ENCODE data around the gene RAB40C. TPM values are rescaled to one million over a fixed set of nuclear protein-coding genes. Genes with fewer than 3 reads are reported as not detected.

RAB40C gene
- total and polyA plus RNA-seq, 9 of the 15 experiments (the other 6 are each of a cell fraction or from before 2014, with no cell fraction given) = 0.17 to 23.4 (median 8.7) TPM

- CTCF ChIA-PET (ENCODE audit: low intra/inter-chr PET ratio) = no interaction called here
- Histone ChIP-seq H3K9me1 (ENCODE audit: control insufficient read depth, insufficient read depth, low read length) (no peaks in the 10 kb centered on the region), H3K9me3 (replicated peaks; ENCODE audit: control insufficient read depth, insufficient read depth, low read depth, low read length) (no peaks in the 10 kb centered on the region), H3K4me2 (ENCODE audit: insufficient read depth, low read length) (no peak overlapping the region), H3K4me3 (no peak overlapping the region), H2AFZ (ENCODE audit: low read depth, low read length) (no peak overlapping the region), H3K4me1 (replicated peaks in 1 of 2; ENCODE audit: control insufficient read depth in 2 of 2, insufficient read depth in 2 of 2, low read length in 2 of 2) (peaks cover 24 to 92% of the 10 kb centered on the region in 2 experiments), H3K36me3 (ENCODE audit: control insufficient read depth, insufficient read depth, low read length) (peaks cover 39% of the 10 kb centered on the region; the same call in 2 of the 3 replicates), H3K79me2 (ENCODE audit: control insufficient read depth, insufficient read depth, low read length) (0 out of 3 replicates have a peak, but pooled peaks cover 6% of the 10 kb centered on the region), H3K9ac (ENCODE audit: insufficient read depth in 1 of 2, low read depth in 2 of 2, low read length in 2 of 2) (peak overlapping the region in 1 of 2 experiments; percentile 84; a peak in 2 of 4 replicates), H4K20me1 (replicated peaks; ENCODE audit: control insufficient read depth, insufficient read depth, low read length) (no peaks in the 10 kb centered on the region), H3K27ac (ENCODE audit: extremely low read depth, low read depth, low read length) (peak overlapping the region; percentile 64; the same call in 2 of the 3 replicates), H3K27me3 (ENCODE audit: control insufficient read depth in 2 of 2, insufficient read depth in 2 of 2, low read length in 2 of 2) (no peaks in the 10 kb centered on the region)
- POLR2A ChIA-PET = interaction anchor here (0.9 kb wide), 1 partner anchor 40 kb away, joined by 4 read pairs; no protein-coding TSS in a partner anchor
- FAIRE-seq (no peak), ATAC-seq (no peak), DNase-seq (ENCODE audit: extremely low read depth in 1 of 4, low spot score in 3 of 4) (no peak)
- intact Hi-C loops (cut with micrococcal nuclease) (no loop called here), in situ Hi-C loops (cut with MboI) (no loop called here)
- WGBS (ENCODE audit: insufficient coverage, low coverage, missing lambda C conversion rate) = 81% methylated on average over 27 of the region's 29 CpGs
- no TSS peak for BruUV-seq (replicated peaks)
- 0 out of 2 replicates have a peak, but pooled peaks have one; percentile 38 for TF ChIP-seq GABPB1 (CRISPR knock-in tag; IDR thresholded peaks at IDR 0.05)
- no peak for TF ChIP-seq CBX8 (IDR thresholded peaks at IDR 0.05; ENCODE audit: borderline replicate concordance, extremely low read depth, low read depth, low read length, poor library complexity, severe bottlenecking)
- TF ChIP-seq ATF1 (CRISPR knock-in tag; IDR thresholded peaks at IDR 0.05) = no peak
- no peak for TF ChIP-seq ATF1 (tag; IDR thresholded peaks at IDR 0.05)
- no peak for TF ChIP-seq C11orf30 (IDR thresholded peaks at IDR 0.05; ENCODE audit: low read depth)
- peak; percentile 27 for TF ChIP-seq RBM22 (IDR thresholded peaks at IDR 0.05; ENCODE audit: low read depth, low read length, poor library complexity, severe bottlenecking)
- no peak for TF ChIP-seq CAMTA2 (CRISPR knock-in tag; conservative IDR thresholded peaks at IDR 0.05)
- peak in 1 of 3 experiments; percentile 9 for TF ChIP-seq YY1 (IDR thresholded peaks at IDR 0.05; ENCODE audit: borderline replicate concordance in 1 of 3, control insufficient read depth in 1 of 3, extremely low read depth in 1 of 3, insufficient read depth in 3 of 3, insufficient read length in 1 of 3, insufficient replicate concordance in 2 of 3, low read depth in 1 of 3, low read length in 2 of 3)
- no peak for TF ChIP-seq ZNF146 (CRISPR knock-in tag; IDR thresholded peaks at IDR 0.05; ENCODE audit: unreplicated experiment)
- TF ChIP-seq ZNF57 (CRISPR knock-in tag; IDR thresholded peaks at IDR 0.05) = no peak
- no peak for TF ChIP-seq BRD9 (IDR thresholded peaks at IDR 0.05; ENCODE audit: low read depth, partially characterized antibody)
- no peak for TF ChIP-seq XRCC3 (IDR thresholded peaks at IDR 0.05)
- TF ChIP-seq ZNF445 (CRISPR knock-in tag; IDR thresholded peaks at IDR 0.05; ENCODE audit: low read depth) = no peak
- TF ChIP-seq RBFOX2 (IDR thresholded peaks at IDR 0.05; ENCODE audit: low read depth, low read length) = no peak
Measured at GRCh38 chr16:629185-629832, 39.4 kb downstream of the RAB40C start.
